GM12872 (cell line): ENCODE measurements around the gene TOMT.

Experiments
- CTCF ChIP-seq: IDR thresholded peaks from 3 replicates; pipeline ENCODE4 v1.5.1; 2011; ENCODE audit warnings: low read depth, mild to moderate bottlenecking, low read length, moderate library complexity; ENCODE audit not compliant: insufficient read depth

Gene TOMT

GRCh38 chr11:72069787-72070251, 35.9 kb upstream of the TOMT start:
- no peak for TF ChIP-seq CTCF

- TF ChIP-seq CTCF = no peak
Observed at GRCh38 chr11:72070491-72070890, 35.2 kb upstream of the TOMT start.

GRCh38 chr11:72072348-72072747, 33.4 kb upstream of the TOMT start:
- no peak for TF ChIP-seq CTCF

- peak; percentile 33; the same call in 2 of the 3 replicates for TF ChIP-seq CTCF
Observed at GRCh38 chr11:72075109-72075508, 30.6 kb upstream of the TOMT start.

GRCh38 chr11:72075756-72076155, 30.0 kb upstream of the TOMT start:
- TF ChIP-seq CTCF = no peak

GRCh38 chr11:72078477-72078876, 27.2 kb upstream of the TOMT start:
- no peak for TF ChIP-seq CTCF

- no peak for TF ChIP-seq CTCF
Observed at GRCh38 chr11:72079819-72080325, 25.9 kb upstream of the TOMT start.
